Measurements from ENCODE around the gene TMEM132D. TPM values are rescaled to one million over a fixed set of nuclear protein-coding genes. Genes with fewer than 3 reads are reported as not detected.

TMEM132D gene
- total RNA-seq, 2 donors from 2014 or later = under 0.01 to 0.26 TPM

DNA sequence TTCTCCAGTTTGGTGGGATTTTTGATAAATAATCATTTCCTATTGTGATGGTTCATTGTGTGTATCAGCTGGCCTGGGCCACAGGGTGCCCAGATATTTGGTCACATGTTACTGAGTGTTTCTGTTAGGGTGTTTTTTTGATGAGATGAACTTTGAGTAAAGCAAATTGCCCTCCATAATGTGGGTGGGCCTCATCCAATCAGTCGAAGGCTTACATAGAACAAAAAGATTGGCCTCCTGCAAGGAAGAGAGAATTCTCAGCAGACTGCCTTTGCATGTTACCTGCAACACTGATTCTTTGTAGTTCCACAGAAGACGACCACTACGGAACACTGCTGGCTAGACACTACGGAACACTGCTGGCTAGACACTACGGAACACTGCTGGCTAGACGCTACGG lies 609.0 kb downstream of the TMEM132D start:
- TF ChIP-seq, protein P1, sequence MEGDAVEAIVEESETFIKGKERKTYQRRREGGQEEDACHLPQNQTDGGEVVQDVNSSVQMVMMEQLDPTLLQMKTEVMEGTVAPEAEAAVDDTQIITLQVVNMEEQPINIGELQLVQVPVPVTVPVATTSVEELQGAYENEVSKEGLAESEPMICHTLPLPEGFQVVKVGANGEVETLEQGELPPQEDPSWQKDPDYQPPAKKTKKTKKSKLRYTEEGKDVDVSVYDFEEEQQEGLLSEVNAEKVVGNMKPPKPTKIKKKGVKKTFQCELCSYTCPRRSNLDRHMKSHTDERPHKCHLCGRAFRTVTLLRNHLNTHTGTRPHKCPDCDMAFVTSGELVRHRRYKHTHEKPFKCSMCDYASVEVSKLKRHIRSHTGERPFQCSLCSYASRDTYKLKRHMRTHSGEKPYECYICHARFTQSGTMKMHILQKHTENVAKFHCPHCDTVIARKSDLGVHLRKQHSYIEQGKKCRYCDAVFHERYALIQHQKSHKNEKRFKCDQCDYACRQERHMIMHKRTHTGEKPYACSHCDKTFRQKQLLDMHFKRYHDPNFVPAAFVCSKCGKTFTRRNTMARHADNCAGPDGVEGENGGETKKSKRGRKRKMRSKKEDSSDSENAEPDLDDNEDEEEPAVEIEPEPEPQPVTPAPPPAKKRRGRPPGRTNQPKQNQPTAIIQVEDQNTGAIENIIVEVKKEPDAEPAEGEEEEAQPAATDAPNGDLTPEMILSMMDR (IDR thresholded peaks at IDR 0.05) = no peak
- no peak for TF ChIP-seq POLR2A (IDR thresholded peaks at IDR 0.05)
- ATAC-seq (no peak), DNase-seq (no peak)
- WGBS, 2 donors = 79 to 84% methylated on average over 7 of the region's 7 CpGs
- H3K9me3 ChIP-seq = no peaks in the 10 kb centered on the region
- H3K4me3 ChIP-seq = no peak overlapping the region
- intact Hi-C loops (cut with DNase I) = no loop called here
- no peaks in the 10 kb centered on the region for H3K36me3 ChIP-seq (replicated peaks in 1 of 2; ENCODE audit: insufficient read depth in 1 of 2, low read depth in 2 of 2)
- no peaks in the 10 kb centered on the region for H3K4me1 ChIP-seq
- H3K27me3 ChIP-seq = no peaks in the 10 kb centered on the region
- no peak overlapping the region for H3K27ac ChIP-seq

DNA sequence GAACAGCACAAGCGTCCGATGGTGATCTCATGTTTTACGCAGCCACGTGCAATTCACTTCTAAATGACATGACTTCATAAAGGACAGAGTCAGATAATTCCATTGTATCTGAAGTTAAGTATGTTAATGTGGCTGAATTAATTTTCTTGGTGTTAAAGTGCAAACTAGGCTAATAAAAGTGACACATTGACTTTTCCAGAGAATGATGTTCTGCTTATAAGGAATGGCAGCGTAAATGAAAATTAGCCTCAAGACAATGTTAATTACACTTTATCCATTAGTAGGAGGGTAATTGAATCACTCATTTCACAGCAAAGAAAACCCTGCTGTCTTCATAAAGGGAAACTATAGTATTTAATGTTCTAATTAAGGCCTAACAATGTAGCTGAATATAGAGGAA lies 624.1 kb downstream of the TMEM132D start:
- WGBS, 2 donors = 78 to 88% methylated on average over 5 of the region's 5 CpGs
- Histone ChIP-seq H3K27ac (no peak overlapping the region), H3K27me3 (no peaks in the 10 kb centered on the region), H3K4me3 (no peak overlapping the region), H3K9me3 (no peaks in the 10 kb centered on the region), H3K4me1 (no peaks in the 10 kb centered on the region), H3K36me3 (replicated peaks in 1 of 2; ENCODE audit: insufficient read depth in 1 of 2, low read depth in 2 of 2) (no peaks in the 10 kb centered on the region)
- DNase-seq = no peak
- intact Hi-C loops (cut with DNase I) = no loop called here
- no peak for ATAC-seq
- TF ChIP-seq, protein P1 (IDR thresholded peaks at IDR 0.05) = no peak
- no peak for TF ChIP-seq POLR2A (IDR thresholded peaks at IDR 0.05)

DNA sequence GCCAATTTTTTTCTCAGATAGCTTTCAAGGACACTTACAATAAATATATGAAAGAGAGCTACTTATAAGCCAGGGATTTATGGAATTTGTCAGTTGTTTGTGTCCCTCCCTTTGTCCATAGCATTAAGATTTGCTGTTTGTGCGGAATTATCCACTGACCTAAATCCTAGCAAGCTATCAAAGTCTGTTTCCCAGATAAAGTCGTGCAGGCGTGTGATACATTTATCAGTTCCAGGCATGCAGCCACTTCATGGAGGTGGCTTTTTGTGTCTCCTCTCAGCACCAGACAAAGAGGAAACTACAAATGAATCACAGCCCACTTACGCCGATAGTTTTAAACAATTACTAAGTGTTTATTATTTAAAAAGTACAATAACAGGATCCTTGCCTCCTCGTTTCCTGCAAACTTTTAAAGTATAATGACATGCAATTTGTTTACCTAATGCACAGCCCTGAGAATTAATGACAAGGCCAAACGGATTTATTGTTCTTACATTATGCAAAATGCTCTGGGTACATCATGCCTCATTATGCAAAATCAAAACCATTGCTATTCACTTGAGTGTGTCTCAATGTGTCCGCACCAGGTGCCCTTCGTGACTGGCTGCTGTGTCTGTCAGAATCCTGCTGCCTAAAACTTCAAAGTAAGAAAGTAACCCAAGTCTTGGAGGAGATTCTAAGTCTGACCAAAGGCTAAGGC lies 627.3 kb downstream of the TMEM132D start:
- DNase-seq (no peak), ATAC-seq (no peak)
- no peaks in the 10 kb centered on the region for H3K27me3 ChIP-seq
- H3K36me3 ChIP-seq (replicated peaks in 1 of 2; ENCODE audit: insufficient read depth in 1 of 2, low read depth in 2 of 2) = no peaks in the 10 kb centered on the region
- H3K27ac ChIP-seq = no peak overlapping the region
- no peaks in the 10 kb centered on the region for H3K9me3 ChIP-seq
- H3K4me1 ChIP-seq = no peaks in the 10 kb centered on the region
- intact Hi-C loops (cut with DNase I) = no loop called here
- H3K4me3 ChIP-seq = no peak overlapping the region
- WGBS, 2 donors = 17 to 28% methylated on average over 9 of the region's 9 CpGs
- TF ChIP-seq POLR2A (IDR thresholded peaks at IDR 0.05) = no peak
- TF ChIP-seq, protein P1 (IDR thresholded peaks at IDR 0.05) = no peak

DNA sequence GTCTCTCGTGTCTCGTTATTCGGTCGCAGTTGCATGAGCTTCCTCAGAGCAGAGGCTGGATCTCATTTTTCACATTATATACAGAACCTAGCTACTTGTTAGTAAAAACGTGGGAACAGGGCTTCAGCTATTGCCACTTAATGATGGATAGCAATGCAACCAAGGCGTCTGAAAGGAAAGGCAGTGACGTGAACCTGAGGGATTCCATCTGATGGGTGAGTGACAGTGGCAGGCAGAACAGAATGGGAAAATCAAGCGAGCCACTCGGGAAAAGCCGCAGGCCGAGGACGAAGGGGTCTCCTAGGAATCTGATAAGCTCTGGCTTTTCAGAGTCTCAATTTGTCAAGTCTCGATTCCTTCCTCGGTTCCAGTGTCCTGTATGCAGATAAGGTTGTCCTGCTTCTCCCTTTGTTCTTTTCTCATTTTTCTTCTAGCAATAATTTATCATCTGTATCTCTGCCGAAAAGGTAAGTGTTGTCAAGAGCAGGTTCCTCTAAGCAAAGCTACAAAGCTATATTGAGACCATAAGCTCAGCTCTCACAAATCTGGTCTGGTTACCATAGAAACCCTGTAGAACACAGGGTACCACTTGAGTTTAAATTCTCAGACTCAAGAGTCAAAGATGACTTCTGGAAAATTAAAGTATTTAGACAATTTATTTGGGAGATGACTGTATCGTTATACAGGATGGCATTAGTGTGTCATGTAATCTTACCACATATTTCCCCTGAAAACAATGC lies 633.9 kb downstream of the TMEM132D start:
- Histone ChIP-seq H3K27me3 (no peaks in the 10 kb centered on the region), H3K4me3 (no peak overlapping the region), H3K9me3 (no peaks in the 10 kb centered on the region), H3K27ac (no peak overlapping the region), H3K4me1 (no peaks in the 10 kb centered on the region), H3K36me3 (replicated peaks in 1 of 2; ENCODE audit: insufficient read depth in 1 of 2, low read depth in 2 of 2) (no peaks in the 10 kb centered on the region)
- 61 to 62% methylated on average over 16 of the region's 16 CpGs for WGBS, 2 donors
- intact Hi-C loops (cut with DNase I) = no loop called here
- TF ChIP-seq POLR2A (IDR thresholded peaks at IDR 0.05) = no peak
- TF ChIP-seq, protein P1 (IDR thresholded peaks at IDR 0.05) = no peak
- no peak for DNase-seq
- ATAC-seq = no peak

Data from body of pancreas (tissue), 4 donors.